ENCODE measurements around the gene DMD.

DMD gene

DNA sequence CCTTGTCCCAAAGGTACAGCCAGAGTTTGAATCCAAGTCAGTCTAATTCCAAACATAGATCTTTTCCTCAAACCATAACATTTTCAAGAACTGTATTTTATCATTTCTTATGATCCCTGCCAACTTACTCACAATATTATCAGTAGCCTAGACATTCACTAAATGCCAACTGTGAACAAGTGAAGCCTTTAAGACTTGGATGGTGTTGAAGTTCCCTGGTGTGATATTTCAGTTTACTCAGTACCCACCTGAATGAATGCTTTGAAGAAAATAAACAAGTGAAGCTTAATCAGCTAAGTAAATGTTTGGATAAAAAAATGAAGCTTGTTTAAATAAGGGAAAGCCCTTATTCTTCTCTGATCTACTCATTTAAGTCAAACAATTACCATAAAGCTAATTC lies 1028.3 kb downstream of the DMD start:
- Histone ChIP-seq H3K9me2 (replicated peaks; ENCODE audit: insufficient read depth, low read length) (no peaks in the 10 kb centered on the region), H3K79me2 (ENCODE audit: low read length) (no peaks in the 10 kb centered on the region), H3K36me3 (replicated peaks; ENCODE audit: insufficient read depth, low read length) (no peaks in the 10 kb centered on the region), H3K4me1 (ENCODE audit: low read length) (no peaks in the 10 kb centered on the region), H3K27ac (ENCODE audit: low read length) (no peak overlapping the region), H3K9ac (ENCODE audit: low read length) (no peak overlapping the region), H2AFZ (ENCODE audit: low read length) (no peak overlapping the region), H3F3A (ENCODE audit: insufficient read depth, low read length) (no peaks in the 10 kb centered on the region), H3K27me3 (replicated peaks; ENCODE audit: insufficient read depth, low read length) (no peaks in the 10 kb centered on the region), H3K4me2 (ENCODE audit: low read depth, low read length) (no peak overlapping the region), H3K9me3 (replicated peaks; ENCODE audit: insufficient read depth, low read length) (no peaks in the 10 kb centered on the region), H4K20me1 (ENCODE audit: insufficient read depth, low read length) (no peaks in the 10 kb centered on the region), H3K4me3 (ENCODE audit: low read length) (no peak overlapping the region)
- DNase-seq: no peak
- no peak for TF ChIP-seq EZH2 (optimal IDR thresholded peaks at IDR 0.05; ENCODE audit: low read depth, low read length)
- TF ChIP-seq EZH2phosphoT487 (IDR thresholded peaks at IDR 0.05; ENCODE audit: low read length): no peak
- TF ChIP-seq, protein P1, sequence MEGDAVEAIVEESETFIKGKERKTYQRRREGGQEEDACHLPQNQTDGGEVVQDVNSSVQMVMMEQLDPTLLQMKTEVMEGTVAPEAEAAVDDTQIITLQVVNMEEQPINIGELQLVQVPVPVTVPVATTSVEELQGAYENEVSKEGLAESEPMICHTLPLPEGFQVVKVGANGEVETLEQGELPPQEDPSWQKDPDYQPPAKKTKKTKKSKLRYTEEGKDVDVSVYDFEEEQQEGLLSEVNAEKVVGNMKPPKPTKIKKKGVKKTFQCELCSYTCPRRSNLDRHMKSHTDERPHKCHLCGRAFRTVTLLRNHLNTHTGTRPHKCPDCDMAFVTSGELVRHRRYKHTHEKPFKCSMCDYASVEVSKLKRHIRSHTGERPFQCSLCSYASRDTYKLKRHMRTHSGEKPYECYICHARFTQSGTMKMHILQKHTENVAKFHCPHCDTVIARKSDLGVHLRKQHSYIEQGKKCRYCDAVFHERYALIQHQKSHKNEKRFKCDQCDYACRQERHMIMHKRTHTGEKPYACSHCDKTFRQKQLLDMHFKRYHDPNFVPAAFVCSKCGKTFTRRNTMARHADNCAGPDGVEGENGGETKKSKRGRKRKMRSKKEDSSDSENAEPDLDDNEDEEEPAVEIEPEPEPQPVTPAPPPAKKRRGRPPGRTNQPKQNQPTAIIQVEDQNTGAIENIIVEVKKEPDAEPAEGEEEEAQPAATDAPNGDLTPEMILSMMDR (IDR thresholded peaks at IDR 0.05; ENCODE audit: low read length): no peak

DNA sequence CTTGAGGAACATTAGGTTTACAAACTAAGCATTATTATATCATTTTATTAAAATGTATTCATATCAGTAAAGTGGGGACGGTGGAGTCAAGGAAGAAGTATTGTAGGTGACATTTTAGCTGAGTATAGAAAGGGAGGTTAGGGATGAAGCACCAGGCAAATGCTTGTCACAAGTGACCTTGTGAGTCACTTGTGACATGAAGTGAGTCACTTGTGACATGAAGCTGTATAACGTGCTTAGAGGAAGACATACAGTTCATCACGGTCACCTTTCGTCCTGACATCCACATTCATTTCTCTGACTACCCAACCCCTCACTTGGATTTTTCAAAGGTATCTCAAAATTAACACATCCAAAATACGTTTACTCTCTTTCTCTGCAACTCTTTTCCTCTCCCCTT lies 1034.8 kb downstream of the DMD start:
- Histone ChIP-seq H3K27me3 (replicated peaks; ENCODE audit: insufficient read depth, low read length) (no peaks in the 10 kb centered on the region), H3F3A (ENCODE audit: insufficient read depth, low read length) (no peaks in the 10 kb centered on the region), H3K4me3 (ENCODE audit: low read length) (no peak overlapping the region), H4K20me1 (ENCODE audit: insufficient read depth, low read length) (no peaks in the 10 kb centered on the region), H3K4me2 (ENCODE audit: low read depth, low read length) (no peak overlapping the region), H3K36me3 (replicated peaks; ENCODE audit: insufficient read depth, low read length) (no peaks in the 10 kb centered on the region), H3K9me2 (replicated peaks; ENCODE audit: insufficient read depth, low read length) (no peaks in the 10 kb centered on the region), H3K27ac (ENCODE audit: low read length) (no peak overlapping the region), H2AFZ (ENCODE audit: low read length) (no peak overlapping the region), H3K79me2 (ENCODE audit: low read length) (no peaks in the 10 kb centered on the region), H3K4me1 (ENCODE audit: low read length) (no peaks in the 10 kb centered on the region), H3K9me3 (replicated peaks; ENCODE audit: insufficient read depth, low read length) (no peaks in the 10 kb centered on the region), H3K9ac (ENCODE audit: low read length) (no peak overlapping the region)
- TF ChIP-seq EZH2 (optimal IDR thresholded peaks at IDR 0.05; ENCODE audit: low read depth, low read length) (no peak), EZH2phosphoT487 (IDR thresholded peaks at IDR 0.05; ENCODE audit: low read length) (no peak)
- TF ChIP-seq, protein P1 (IDR thresholded peaks at IDR 0.05; ENCODE audit: low read length): no peak
- no peak for DNase-seq

GRCh38 chrX:32170481-32170880 lies 1040.9 kb downstream of the DMD start:
- TF ChIP-seq, protein P1 (IDR thresholded peaks at IDR 0.05; ENCODE audit: low read length): no peak
- TF ChIP-seq EZH2phosphoT487 (IDR thresholded peaks at IDR 0.05; ENCODE audit: low read length) (no peak), EZH2 (optimal IDR thresholded peaks at IDR 0.05; ENCODE audit: low read depth, low read length) (no peak)
- Histone ChIP-seq H3K27me3 (replicated peaks; ENCODE audit: insufficient read depth, low read length) (no peaks in the 10 kb centered on the region), H2AFZ (ENCODE audit: low read length) (no peak overlapping the region), H3K4me1 (ENCODE audit: low read length) (no peaks in the 10 kb centered on the region), H3K27ac (ENCODE audit: low read length) (no peak overlapping the region), H3K4me2 (ENCODE audit: low read depth, low read length) (no peak overlapping the region), H3K9ac (ENCODE audit: low read length) (no peak overlapping the region), H3F3A (ENCODE audit: insufficient read depth, low read length) (no peaks in the 10 kb centered on the region), H3K9me2 (replicated peaks; ENCODE audit: insufficient read depth, low read length) (no peaks in the 10 kb centered on the region), H3K36me3 (replicated peaks; ENCODE audit: insufficient read depth, low read length) (no peaks in the 10 kb centered on the region), H4K20me1 (ENCODE audit: insufficient read depth, low read length) (no peaks in the 10 kb centered on the region), H3K79me2 (ENCODE audit: low read length) (no peaks in the 10 kb centered on the region), H3K9me3 (replicated peaks; ENCODE audit: insufficient read depth, low read length) (no peaks in the 10 kb centered on the region), H3K4me3 (ENCODE audit: low read length) (no peak overlapping the region)
- DNase-seq: no peak

All from MM.1S (cell line).